ENCODE results near the gene DMD.

The DMD gene

GRCh38 chrX:31255310-31256033, 1955.9 kb downstream of the DMD start:
- DNase-seq (ENCODE audit: low spot score) (no peak), FAIRE-seq (no peak)

- no peak for FAIRE-seq
- DNase-seq (ENCODE audit: low spot score): no peak
Observed at GRCh38 chrX:31252133-31252532, 1959.2 kb downstream of the DMD start.

- FAIRE-seq (no peak), DNase-seq (ENCODE audit: low spot score) (no peak)
Observed at GRCh38 chrX:31251336-31251735, 1960.0 kb downstream of the DMD start.

DNA sequence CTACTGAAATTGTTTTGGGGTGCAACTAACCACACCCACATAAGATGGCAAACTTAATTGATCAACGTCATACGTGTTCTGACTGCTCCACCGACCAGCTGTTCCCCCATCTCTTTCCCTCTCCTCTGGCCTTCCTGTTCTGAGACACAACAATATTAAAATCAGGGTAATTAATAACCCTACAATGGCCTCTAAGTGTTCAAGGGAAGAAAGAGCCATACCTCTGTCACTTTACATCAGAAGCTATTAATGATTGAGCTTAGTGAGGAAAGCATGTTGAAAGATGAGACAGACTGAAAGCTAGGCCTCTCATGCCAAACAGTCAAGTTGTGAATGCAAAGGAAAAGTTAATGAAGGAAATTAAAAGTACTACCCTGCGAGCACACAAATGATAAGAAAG, 1965.6 kb downstream of the DMD start:
- no peak for DNase-seq (ENCODE audit: low spot score)
- no peak for FAIRE-seq

- FAIRE-seq: no peak
Observed at GRCh38 chrX:31243804-31244203, 1967.5 kb downstream of the DMD start.

DNA sequence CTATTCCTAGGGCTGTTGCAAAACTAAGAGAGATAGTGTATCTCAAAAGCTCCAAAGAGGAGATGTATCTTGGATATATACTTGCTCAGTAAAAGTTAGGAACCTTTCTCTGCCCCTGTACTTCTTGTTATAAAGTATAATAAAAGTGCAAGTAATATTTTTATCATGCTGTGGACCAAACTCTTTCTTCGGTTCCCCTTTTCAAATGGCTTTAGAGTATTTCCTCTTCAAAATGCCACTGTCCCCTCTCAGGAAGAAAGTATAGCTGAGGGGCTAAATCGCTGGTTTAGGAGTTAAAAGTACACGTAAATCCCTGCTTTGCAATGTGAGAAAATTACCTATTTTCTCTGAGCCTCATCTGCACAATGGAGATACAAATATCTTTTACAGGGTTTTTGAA, 1970.4 kb downstream of the DMD start:
- DNase-seq (ENCODE audit: low spot score) (no peak), FAIRE-seq (no peak)

More at GRCh38 chrX:31243804-31244203, 1967.5 kb downstream of the DMD start:
- no peak for DNase-seq (ENCODE audit: low spot score)

- no peak for DNase-seq (ENCODE audit: low spot score)
- FAIRE-seq: no peak
Observed at GRCh38 chrX:31237189-31237588, 1974.2 kb downstream of the DMD start.

GRCh38 chrX:31236231-31236630, 1975.1 kb downstream of the DMD start:
- no peak for FAIRE-seq
- no peak for DNase-seq (ENCODE audit: low spot score)

DNA sequence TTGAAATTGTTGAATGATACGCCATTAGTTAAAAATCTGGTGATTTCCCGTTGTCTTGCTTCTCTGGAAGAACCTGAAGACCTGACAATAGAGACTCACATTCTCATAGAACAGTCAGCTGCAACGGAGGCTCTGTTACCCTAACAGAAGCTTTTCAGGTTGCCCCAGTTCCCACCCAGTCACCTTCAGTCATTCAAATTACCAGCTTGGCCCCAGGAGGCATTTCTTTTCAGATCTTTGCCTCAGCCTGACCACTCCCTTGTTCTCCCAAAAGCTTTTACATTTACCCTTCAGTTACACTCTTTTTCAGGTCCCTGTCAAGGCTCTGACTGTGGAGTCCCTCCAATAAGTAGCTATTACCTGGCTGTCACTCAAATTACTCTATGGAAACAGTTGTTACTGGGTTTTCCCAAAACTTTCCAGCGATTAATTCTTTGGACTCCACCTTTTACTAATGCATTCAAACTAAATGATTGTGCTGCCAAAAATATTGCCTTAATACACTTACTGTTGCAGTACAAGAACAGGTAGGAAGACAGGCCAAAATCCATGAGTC, 1977.3 kb downstream of the DMD start:
- FAIRE-seq: no peak

DNA sequence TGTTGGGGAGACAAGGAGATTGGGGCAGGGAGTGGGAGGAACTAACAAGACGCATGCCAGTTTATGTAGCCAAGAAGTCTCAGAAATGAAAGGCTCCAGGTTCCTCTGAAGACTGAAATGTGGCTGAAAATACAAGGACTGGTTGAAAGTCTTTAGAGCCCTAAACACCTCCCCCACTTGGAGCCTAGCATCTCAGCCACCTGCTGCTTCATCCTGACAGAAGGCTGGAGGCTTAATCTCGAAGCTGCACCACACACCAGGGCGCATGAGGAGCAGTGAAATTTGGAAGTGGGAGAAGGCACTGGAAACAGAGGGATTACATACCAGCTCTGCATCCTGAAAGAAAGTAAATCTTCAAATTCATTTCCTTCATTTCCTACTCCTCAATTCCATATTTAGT, 1978.8 kb downstream of the DMD start:
- no peak for FAIRE-seq

More for the DNA sequence above, 1977.3 kb downstream of the DMD start:
- DNase-seq (ENCODE audit: low spot score): no peak

DNA sequence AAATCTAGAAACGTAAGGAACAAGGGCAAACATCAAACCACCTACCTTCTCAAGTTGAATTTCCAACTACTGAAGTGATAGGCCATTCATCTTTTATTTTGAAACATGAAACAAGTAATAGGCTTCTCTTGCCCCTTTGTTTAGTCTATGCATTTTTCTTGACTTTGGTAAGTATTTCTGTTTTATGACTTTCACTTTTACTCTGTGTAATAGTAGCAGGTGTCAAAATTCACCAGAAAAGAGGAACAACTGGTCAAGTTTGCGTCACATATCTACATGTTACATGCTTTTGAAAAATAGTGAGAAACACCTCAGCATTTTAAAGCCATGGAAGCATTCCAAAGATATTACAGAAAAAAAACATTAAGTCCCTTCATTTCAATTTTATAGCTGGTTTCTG, 1982.4 kb downstream of the DMD start:
- FAIRE-seq: no peak

More for the DNA sequence above, 1978.8 kb downstream of the DMD start:
- DNase-seq (ENCODE audit: low spot score): no peak

DNA sequence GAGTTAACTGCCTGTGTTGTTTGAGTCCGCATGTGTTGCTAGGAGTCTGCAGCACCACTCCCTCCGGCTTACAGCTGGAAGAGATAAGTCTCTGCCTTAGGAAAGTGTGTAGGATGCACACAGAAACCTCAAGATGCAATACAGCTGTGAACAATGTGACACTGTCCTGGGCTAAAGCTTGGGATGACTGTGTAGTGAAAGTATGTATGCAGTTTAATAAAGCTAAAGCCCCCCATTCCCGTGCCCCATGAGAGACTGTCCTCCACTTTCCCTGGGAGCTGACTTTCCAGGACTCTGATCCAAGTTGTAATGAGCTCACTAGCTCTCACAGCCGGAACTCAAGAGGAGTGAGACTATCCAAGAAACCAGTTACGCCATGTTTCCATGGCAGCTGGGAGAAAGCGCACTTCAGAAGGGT, 1982.9 kb downstream of the DMD start:
- no peak for FAIRE-seq
- no peak for DNase-seq (ENCODE audit: low spot score)

More for the DNA sequence above, 1982.4 kb downstream of the DMD start:
- no peak for DNase-seq (ENCODE audit: low spot score)

DNA sequence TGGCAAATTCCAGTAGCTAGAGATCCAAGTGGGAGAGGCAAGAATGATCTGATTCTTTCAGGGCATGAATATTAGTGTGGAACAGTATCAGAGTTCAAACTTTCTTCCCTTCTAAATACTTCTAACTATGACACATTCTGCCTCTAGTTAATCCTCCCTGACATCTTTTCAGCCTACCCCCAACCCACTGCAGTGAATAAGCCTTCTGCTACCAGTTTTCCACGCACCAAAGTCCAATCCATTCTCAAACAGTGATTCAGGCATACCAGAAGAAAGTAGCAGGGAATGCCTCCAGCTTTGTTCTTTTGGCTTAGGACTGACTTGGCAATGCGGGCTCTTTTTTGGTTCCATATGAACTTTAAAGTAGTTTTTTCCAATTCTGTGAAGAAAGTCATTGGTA, 1984.1 kb downstream of the DMD start:
- no peak for DNase-seq (ENCODE audit: low spot score)
- FAIRE-seq: no peak

GRCh38 chrX:31225819-31226218, 1985.5 kb downstream of the DMD start:
- DNase-seq (ENCODE audit: low spot score) (no peak), FAIRE-seq (no peak)

DNA sequence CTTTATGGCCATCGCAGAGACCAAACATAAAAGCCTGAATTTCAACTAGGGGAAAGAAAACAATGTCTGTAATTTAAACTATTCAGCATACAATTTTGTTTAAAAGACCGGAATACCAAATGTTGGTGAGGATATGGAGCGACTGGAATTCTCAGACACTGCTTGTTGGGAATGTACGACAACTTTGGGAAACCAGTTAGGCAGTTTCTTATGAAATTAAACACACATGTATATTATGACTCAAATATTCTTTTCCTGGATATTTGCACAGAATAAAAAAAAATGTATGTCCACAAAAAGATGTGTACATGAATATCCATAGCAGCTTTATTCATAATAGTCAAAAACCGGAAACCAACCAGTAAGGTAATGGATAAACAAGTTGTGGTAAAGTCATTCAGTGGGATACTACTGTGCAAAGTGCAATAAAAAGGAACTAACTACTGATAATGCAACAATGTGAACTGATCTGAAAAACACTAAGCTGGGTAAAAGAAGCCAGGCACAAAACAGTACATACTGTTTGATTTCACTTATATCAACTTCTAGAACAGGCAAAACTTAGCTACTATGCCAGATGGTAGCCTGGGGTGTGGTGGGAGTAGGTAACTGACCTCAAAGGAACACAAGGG, 1986.9 kb downstream of the DMD start:
- DNase-seq (ENCODE audit: low spot score): no peak
- FAIRE-seq: no peak

DNA sequence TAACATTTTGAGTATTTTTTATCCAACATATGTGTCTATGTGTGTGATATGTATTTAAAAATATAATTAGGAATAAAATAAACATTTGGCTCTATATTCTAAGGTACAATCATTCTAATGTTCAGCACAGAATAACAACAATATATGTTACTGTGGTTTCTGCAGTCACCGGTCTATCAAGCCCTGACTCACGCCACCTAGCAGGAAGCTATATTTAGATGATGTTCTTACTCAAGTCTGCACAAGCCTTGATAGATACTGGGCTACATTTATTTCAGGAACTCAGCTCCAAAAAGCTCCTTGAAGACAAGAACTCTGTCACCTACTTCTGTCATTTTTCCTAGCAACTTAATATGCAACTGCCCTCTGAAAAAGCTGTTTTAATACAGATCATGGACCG, 1987.5 kb downstream of the DMD start:
- DNase-seq (ENCODE audit: low spot score) (peak; percentile 38), FAIRE-seq (peak; percentile 62)

DNA sequence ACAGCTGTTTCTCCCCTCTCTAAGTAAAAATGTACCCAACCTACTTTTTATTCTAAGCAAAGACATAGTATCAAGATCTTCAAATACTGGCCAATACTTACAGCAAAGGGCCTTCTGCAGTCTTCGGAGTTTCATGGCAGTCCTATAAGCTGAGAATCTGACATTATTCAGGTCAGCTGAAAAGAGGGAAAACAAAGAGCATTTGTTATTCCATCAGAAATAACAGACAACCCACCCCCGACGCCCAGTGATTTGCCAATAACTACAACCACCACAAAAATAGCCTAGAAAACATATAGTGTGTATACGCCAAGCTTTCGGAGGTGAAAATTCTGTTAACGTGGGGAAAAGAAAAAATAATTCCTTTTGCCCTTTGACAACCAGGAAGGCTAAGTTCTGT, 1988.4 kb downstream of the DMD start:
- FAIRE-seq: no peak
- no peak for DNase-seq (ENCODE audit: low spot score)

GRCh38 chrX:31219174-31219573, 1992.2 kb downstream of the DMD start:
- no peak for DNase-seq (ENCODE audit: low spot score)
- no peak for FAIRE-seq

- no peak for DNase-seq (ENCODE audit: low spot score)
- FAIRE-seq: no peak
Observed at GRCh38 chrX:31217084-31217483, 1994.3 kb downstream of the DMD start.

GRCh38 chrX:31215277-31215815, 1996.0 kb downstream of the DMD start:
- DNase-seq (ENCODE audit: low spot score) (no peak), FAIRE-seq (no peak)

- FAIRE-seq (peak; percentile 27), DNase-seq (ENCODE audit: low spot score) (no peak)
Observed at GRCh38 chrX:31213941-31214340, 1997.4 kb downstream of the DMD start.

Data from RCC 7860 (cell line).